ENCODE measurements around the gene RPS6KL1.

DNA sequence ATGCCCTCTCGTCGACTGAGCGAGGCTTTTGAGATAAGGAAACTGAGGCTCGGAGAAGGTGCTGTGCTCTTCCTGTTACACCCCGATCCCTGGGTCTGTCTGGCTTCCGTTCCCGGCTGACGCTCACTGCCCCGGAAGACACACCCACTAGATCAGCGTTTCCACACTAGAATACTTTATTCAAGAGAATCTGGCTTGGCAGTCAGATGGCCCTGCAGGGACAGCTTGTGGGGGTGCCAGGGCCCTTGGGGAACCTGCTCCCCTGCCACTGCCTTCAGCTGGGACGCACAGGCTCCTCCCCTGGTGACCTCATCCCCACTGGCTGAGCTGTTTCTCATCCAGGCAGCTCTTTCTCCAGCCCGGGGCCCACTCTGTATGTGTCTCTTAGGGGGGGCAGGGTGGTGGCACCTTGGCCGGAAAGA is 18.6 kb upstream of the RPS6KL1 start:
- TF ChIP-seq EP300 (IDR thresholded peaks at IDR 0.05), result no peak
- TF ChIP-seq, protein P1, sequence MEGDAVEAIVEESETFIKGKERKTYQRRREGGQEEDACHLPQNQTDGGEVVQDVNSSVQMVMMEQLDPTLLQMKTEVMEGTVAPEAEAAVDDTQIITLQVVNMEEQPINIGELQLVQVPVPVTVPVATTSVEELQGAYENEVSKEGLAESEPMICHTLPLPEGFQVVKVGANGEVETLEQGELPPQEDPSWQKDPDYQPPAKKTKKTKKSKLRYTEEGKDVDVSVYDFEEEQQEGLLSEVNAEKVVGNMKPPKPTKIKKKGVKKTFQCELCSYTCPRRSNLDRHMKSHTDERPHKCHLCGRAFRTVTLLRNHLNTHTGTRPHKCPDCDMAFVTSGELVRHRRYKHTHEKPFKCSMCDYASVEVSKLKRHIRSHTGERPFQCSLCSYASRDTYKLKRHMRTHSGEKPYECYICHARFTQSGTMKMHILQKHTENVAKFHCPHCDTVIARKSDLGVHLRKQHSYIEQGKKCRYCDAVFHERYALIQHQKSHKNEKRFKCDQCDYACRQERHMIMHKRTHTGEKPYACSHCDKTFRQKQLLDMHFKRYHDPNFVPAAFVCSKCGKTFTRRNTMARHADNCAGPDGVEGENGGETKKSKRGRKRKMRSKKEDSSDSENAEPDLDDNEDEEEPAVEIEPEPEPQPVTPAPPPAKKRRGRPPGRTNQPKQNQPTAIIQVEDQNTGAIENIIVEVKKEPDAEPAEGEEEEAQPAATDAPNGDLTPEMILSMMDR (IDR thresholded peaks at IDR 0.05), result no peak
- no peak for TF ChIP-seq POLR2AphosphoS5 (IDR thresholded peaks at IDR 0.05)

All from suprapubic skin (tissue), 4 donors.